Activated B cell treated with CpG ODN at 0.5 μM for 24 hours (primary cell): ENCODE results near the gene ZNF765. TPM values are rescaled to one million over a fixed set of nuclear protein-coding genes. Genes with fewer than 3 reads are reported as not detected.
A peak's percentile ranks its signal among the peaks of the same experiment; 100 is the strongest.
"Not testable (repeated sequence)": the region's sequence is repeated elsewhere in the genome, so short reads cannot be mapped to it uniquely, and the experiment has no call there.

Experiments used
- ATAC-seq: fragments of 200-7000 bp; cut with Tn5 transposase; one replicate; pipeline ENCODE4 v1.10.0; 2021; ENCODE audit warnings: low read depth, mild to moderate bottlenecking, moderate library complexity
- CTCF ChIA-PET: fragments of 350-600 bp; sonication (Branson Sonifier 250); formaldehyde crosslinking; loops from one replicate; lab custom pipeline; 2021; ENCODE audit warnings: antibody characterized with exemption; lab: Charles Lee
- POLR2A ChIA-PET: fragments of 350-600 bp; sonication (Branson Sonifier 250); formaldehyde crosslinking; loops from one replicate; lab custom pipeline; 2021; ENCODE audit warnings: antibody characterized with exemption; lab: Charles Lee
- DNase-seq: peaks from one replicate; pipeline ENCODE4 v3.0.0; 2022
- H3K27ac Mint-ChIP-seq: one replicate; pipeline ENCODE4 v1.8.0; 2020; ENCODE audit warnings: mixed read lengths
- H3K27me3 Mint-ChIP-seq: one replicate; pipeline ENCODE4 v1.8.0; 2021; ENCODE audit warnings: mixed read lengths
- H3K36me3 Mint-ChIP-seq: one replicate; pipeline ENCODE4 v1.8.0; 2021; ENCODE audit warnings: low read depth, mixed read lengths
- H3K4me1 Mint-ChIP-seq: one replicate; pipeline ENCODE4 v1.8.0; 2021; ENCODE audit warnings: mixed read lengths
- H3K4me3 Mint-ChIP-seq: one replicate; pipeline ENCODE4 v1.8.0; 2020; ENCODE audit warnings: mild to moderate bottlenecking, mixed read lengths
- H3K9me3 Mint-ChIP-seq: one replicate; pipeline ENCODE4 v1.8.0; 2020; ENCODE audit warnings: mixed read lengths
- CTCF ChIP-seq: fragments of 200-600 bp; IDR thresholded peaks from one replicate; pipeline ENCODE4 v1.8.0; 2022; ENCODE audit warnings: antibody characterized with exemption, mild to moderate bottlenecking
- intact Hi-C: fragments of 100-400 bp; cut with micrococcal nuclease; formaldehyde crosslinking; loops from one replicate; pipeline ENCODE4 v1.15.1; 2024
- total RNA-seq: library from RNA; stranded (reverse); gene quantifications from 2 replicates; pipeline ENCODE4 v1.2.3, GENCODE V29; 2022

The ZNF765 gene
- 16.2 and 18.9 TPM in 2 replicates for total RNA-seq

GRCh38 chr19:53394974-53395839, at the start of gene ZNF765:
ZNF765 (plus strand) TSS chr19:53395149; CDS start chr19:53398016, 2,867 bp downstream.
- H3K36me3 Mint-ChIP-seq, result peaks cover 25% of the 10 kb centered on the region
- intact Hi-C loops, result loop anchor here (1.0 to 2.0 kb wide), 8 partner anchors 30 to 292 kb away; partner anchors contain the start of genes ZNF160, ZNF525, ZNF677 and ZNF761
- H3K27me3 Mint-ChIP-seq, result no peaks in the 10 kb centered on the region
- peak; percentile 99 for ATAC-seq
- TF ChIP-seq CTCF, result no peak
- H3K27ac Mint-ChIP-seq, result peak within 1 kb of the TSS; percentile 90
- H3K4me1 Mint-ChIP-seq, result peaks cover 29% of the 10 kb centered on the region
- peak; percentile 98 for DNase-seq
- peak within 1 kb of the TSS; percentile 95 for H3K4me3 Mint-ChIP-seq
- POLR2A ChIA-PET, result interaction anchor here (0.6 to 1.9 kb wide), 9 partner anchors 29 to 1206 kb away, joined by 3 to 9 read pairs (median 4); partner anchors contain the start of genes PPP2R1A, ZNF525, ZNF761 and ZNF808
- peaks cover 10% of the 10 kb centered on the region for H3K9me3 Mint-ChIP-seq
- CTCF ChIA-PET, result no interaction called here

GRCh38 chr19:53355739-53356138, 39.2 kb upstream of the ZNF765 start:
- no peak overlapping the region for H3K27ac Mint-ChIP-seq
- no peaks in the 10 kb centered on the region for H3K27me3 Mint-ChIP-seq
- intact Hi-C loops, result no loop called here
- H3K36me3 Mint-ChIP-seq, result peaks cover 48% of the 10 kb centered on the region
- POLR2A ChIA-PET, result interaction anchor here (0.7 kb wide), 1 partner anchor 197 kb away, joined by 3 read pairs; no protein-coding TSS in a partner anchor
- CTCF ChIA-PET, result no interaction called here
- TF ChIP-seq CTCF, result no peak
- no peak for ATAC-seq
- no peaks in the 10 kb centered on the region for H3K4me1 Mint-ChIP-seq
- no peak for DNase-seq
- peaks cover 49% of the 10 kb centered on the region for H3K9me3 Mint-ChIP-seq
- no peak overlapping the region for H3K4me3 Mint-ChIP-seq

GRCh38 chr19:53357821-53358581, 36.9 kb upstream of the ZNF765 start:
- Mint-ChIP-seq H3K36me3 (peaks cover 26% of the 10 kb centered on the region), H3K27ac (no peak overlapping the region), H3K4me1 (no peaks in the 10 kb centered on the region), H3K4me3 (no peak overlapping the region), H3K9me3 (peaks cover 27% of the 10 kb centered on the region), H3K27me3 (no peaks in the 10 kb centered on the region)
- intact Hi-C loops, result no loop called here
- DNase-seq (no peak), ATAC-seq (no peak)
- ChIA-PET CTCF (no interaction called here), POLR2A (no interaction called here)
- TF ChIP-seq CTCF, result no peak

GRCh38 chr19:53360056-53360455, 34.9 kb upstream of the ZNF765 start:
- peaks cover 16% of the 10 kb centered on the region for H3K9me3 Mint-ChIP-seq
- H3K27ac Mint-ChIP-seq, DNase-seq, H3K4me1 Mint-ChIP-seq, H3K4me3 Mint-ChIP-seq, POLR2A ChIA-PET, intact Hi-C loops, ATAC-seq, H3K27me3 Mint-ChIP-seq: not testable (repeated sequence)
- CTCF ChIA-PET, result interaction anchor here (1.0 kb wide), 1 partner anchor 165 kb away, joined by 4 read pairs; no protein-coding TSS in a partner anchor
- peaks cover 14% of the 10 kb centered on the region for H3K36me3 Mint-ChIP-seq

GRCh38 chr19:53365134-53365898, 29.6 kb upstream of the ZNF765 start, which contains the start of gene ZNF525:
ZNF525 (plus strand) TSS chr19:53365705; CDS start chr19:53372282, 6,577 bp downstream.
- CTCF ChIA-PET, result no interaction called here

More at GRCh38 chr19:53365134-53365898, 29.6 kb upstream of the ZNF765 start, which contains the start of gene ZNF525:
- ATAC-seq, result peak; percentile 99
- DNase-seq, result peak; percentile 98
- peak within 1 kb of the TSS; percentile 96 for H3K4me3 Mint-ChIP-seq
- H3K9me3 Mint-ChIP-seq, result no peaks in the 10 kb centered on the region
- intact Hi-C loops, result loop anchor here (1.0 to 2.0 kb wide), 10 partner anchors 30 to 630 kb away; partner anchors contain the start of genes ZNF160, ZNF611, ZNF761 and ZNF765
- peaks cover 34% of the 10 kb centered on the region for H3K4me1 Mint-ChIP-seq
- no peak for TF ChIP-seq CTCF
- no peaks in the 10 kb centered on the region for H3K27me3 Mint-ChIP-seq
- POLR2A ChIA-PET, result interaction anchor here (1.0 to 2.4 kb wide), 2 partner anchors 30 to 1176 kb away, joined by 3 to 9 read pairs; partner anchors contain the start of genes PPP2R1A and ZNF765
- H3K27ac Mint-ChIP-seq, result peak within 1 kb of the TSS; percentile 98
- peaks cover 9% of the 10 kb centered on the region for H3K36me3 Mint-ChIP-seq
